ENCODE measurements around the gene FAM168B. TPM values are rescaled to one million over a fixed set of nuclear protein-coding genes. Genes with fewer than 3 reads are reported as not detected.

FAM168B gene
- total and polyA plus RNA-seq, 10 of the 15 experiments (the other 5 are each of a cell fraction or from before 2014, with no cell fraction given): 3.5 to 77.3 (median 45.9) TPM

GRCh38 chr2:131058920-131059319 lies 34.3 kb downstream of the FAM168B start (continued):
- no peak for TF ChIP-seq TCF7 (IDR thresholded peaks at IDR 0.05; ENCODE audit: borderline replicate concordance)
- TF ChIP-seq CREB1 (IDR thresholded peaks at IDR 0.05; ENCODE audit: low read depth): no peak
- TF ChIP-seq SUZ12 (IDR thresholded peaks at IDR 0.05; ENCODE audit: unreplicated experiment): no peak
- no peak for TF ChIP-seq RUNX3 (IDR thresholded peaks at IDR 0.05; ENCODE audit: low read length)

GRCh38 chr2:131058214-131058843 lies 34.9 kb downstream of the FAM168B start:
- no peak for DNase-seq (ENCODE audit: low read depth, low spot score)
- WGBS (ENCODE audit: insufficient coverage, insufficient replicate concordance, low lambda C conversion rate, missing lambda C conversion rate): 86% methylated on average over 8 of the region's 8 CpGs
- RAD21 ChIA-PET (ENCODE audit: unreplicated experiment): no interaction called here

More at GRCh38 chr2:131058214-131058843, 34.9 kb downstream of the FAM168B start:
- no peak for ATAC-seq
- Histone ChIP-seq H3K4me1 (ENCODE audit: control insufficient read depth, insufficient read depth, low read length) (no peaks in the 10 kb centered on the region), H4K20me1 (ENCODE audit: control insufficient read depth, insufficient read depth) (peaks cover 9% of the 10 kb centered on the region; the same call in 1 of the 2 replicates), H3K4me3 (no peak overlapping the region), H3K9me3 (replicated peaks; ENCODE audit: control insufficient read depth, insufficient read depth, low read length) (no peaks in the 10 kb centered on the region), H3K4me2 (ENCODE audit: control insufficient read depth, insufficient read depth) (no peak overlapping the region), H3K27me3 (replicated peaks in 1 of 2; ENCODE audit: control insufficient read depth in 2 of 2, insufficient read depth in 2 of 2, low read length in 1 of 2) (no peaks in the 10 kb centered on the region), H3K9ac (ENCODE audit: control insufficient read depth, insufficient read depth, low read length) (no peak overlapping the region), H3K79me2 (ENCODE audit: control insufficient read depth, insufficient read depth, low read length) (peaks cover 9% of the 10 kb centered on the region), H3K27ac (ENCODE audit: control insufficient read depth, insufficient read depth) (no peak overlapping the region), H2AFZ (ENCODE audit: control insufficient read depth, low read depth, low read length) (no peak overlapping the region), H3K36me3 (ENCODE audit: control insufficient read depth in 2 of 2, insufficient read depth in 2 of 2, low read length in 1 of 2) (peaks cover 17 to 32% of the 10 kb centered on the region in 2 experiments; a peak in 3 of 4 replicates)
- in situ Hi-C loops (cut with MboI): no loop called here
- CTCF ChIA-PET: interaction anchor here (0.9 kb wide), 1 partner anchor 8 kb away, joined by 3 read pairs; no protein-coding TSS in a partner anchor
- no peak for TF ChIP-seq NBN (IDR thresholded peaks at IDR 0.05)
- no peak for TF ChIP-seq FOXK2 (IDR thresholded peaks at IDR 0.05)
- TF ChIP-seq REST (IDR thresholded peaks at IDR 0.05; ENCODE audit: low read depth, low read length): no peak
- BruUV-seq (replicated peaks): TSS peak; percentile 26
- intact Hi-C loops (cut with micrococcal nuclease; ENCODE audit: unreplicated experiment): no loop called here
- POLR2A ChIA-PET: no interaction called here
- SMC1A ChIA-PET (ENCODE audit: uncharacterized antibody, unreplicated experiment): no interaction called here
- FAIRE-seq: no peak
